K562 (cell line): ENCODE measurements around the gene IQSEC3.

Experiments
- MLLT1 ChIP-seq, 2 experiments: fragments of 450-650 bp; IDR thresholded peaks; 2 replicates each; pipeline ENCODE4 v1.6.1; 2016
- TF ChIP-seq, protein P1 (sequence below), 2 experiments: fragments of 450-650 bp; formaldehyde crosslinking in 1 of 2; IDR thresholded peaks; 2 replicates each; pipeline versions ENCODE4 v1.4.0 to v1.6.1; 2014 to 2020; ENCODE audit warnings: mild to moderate bottlenecking in 2 of 2, borderline replicate concordance in 1 of 2, low read depth in 1 of 2

DNA sequence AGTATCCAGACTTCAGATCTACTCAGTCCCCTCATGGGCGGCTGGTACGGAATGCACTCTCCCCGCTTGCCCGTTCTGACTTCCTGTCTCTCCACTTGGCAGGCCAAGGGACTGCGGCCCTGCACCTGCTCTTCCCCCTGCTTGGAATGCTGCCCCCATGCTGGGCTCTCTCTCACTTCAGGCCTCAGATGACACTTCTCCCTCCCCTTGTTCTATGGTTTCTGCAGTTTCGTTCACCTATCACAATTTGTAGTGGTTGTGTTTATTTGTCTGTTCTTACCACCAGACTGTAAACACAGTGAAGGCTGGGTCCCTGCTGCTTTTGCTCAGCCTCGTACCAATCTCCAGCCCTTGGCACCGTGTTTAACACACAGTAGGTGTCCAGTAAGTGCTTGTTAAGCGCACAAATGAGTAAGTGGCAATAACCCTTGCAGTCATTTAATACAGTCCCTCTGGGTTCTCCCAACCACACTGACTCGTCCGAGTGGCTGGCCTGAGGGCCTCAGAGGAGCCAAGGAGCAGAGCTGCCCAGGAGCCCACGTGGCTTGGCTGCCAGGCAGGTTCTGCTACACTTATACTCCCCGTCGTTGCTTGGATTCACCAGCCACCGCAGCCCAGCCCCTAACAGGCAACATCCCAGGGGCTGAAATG, 135.6 kb downstream of the IQSEC3 start:
- no peak for TF ChIP-seq MLLT1 (IDR thresholded peaks at IDR 0.05)
- TF ChIP-seq, protein P1, sequence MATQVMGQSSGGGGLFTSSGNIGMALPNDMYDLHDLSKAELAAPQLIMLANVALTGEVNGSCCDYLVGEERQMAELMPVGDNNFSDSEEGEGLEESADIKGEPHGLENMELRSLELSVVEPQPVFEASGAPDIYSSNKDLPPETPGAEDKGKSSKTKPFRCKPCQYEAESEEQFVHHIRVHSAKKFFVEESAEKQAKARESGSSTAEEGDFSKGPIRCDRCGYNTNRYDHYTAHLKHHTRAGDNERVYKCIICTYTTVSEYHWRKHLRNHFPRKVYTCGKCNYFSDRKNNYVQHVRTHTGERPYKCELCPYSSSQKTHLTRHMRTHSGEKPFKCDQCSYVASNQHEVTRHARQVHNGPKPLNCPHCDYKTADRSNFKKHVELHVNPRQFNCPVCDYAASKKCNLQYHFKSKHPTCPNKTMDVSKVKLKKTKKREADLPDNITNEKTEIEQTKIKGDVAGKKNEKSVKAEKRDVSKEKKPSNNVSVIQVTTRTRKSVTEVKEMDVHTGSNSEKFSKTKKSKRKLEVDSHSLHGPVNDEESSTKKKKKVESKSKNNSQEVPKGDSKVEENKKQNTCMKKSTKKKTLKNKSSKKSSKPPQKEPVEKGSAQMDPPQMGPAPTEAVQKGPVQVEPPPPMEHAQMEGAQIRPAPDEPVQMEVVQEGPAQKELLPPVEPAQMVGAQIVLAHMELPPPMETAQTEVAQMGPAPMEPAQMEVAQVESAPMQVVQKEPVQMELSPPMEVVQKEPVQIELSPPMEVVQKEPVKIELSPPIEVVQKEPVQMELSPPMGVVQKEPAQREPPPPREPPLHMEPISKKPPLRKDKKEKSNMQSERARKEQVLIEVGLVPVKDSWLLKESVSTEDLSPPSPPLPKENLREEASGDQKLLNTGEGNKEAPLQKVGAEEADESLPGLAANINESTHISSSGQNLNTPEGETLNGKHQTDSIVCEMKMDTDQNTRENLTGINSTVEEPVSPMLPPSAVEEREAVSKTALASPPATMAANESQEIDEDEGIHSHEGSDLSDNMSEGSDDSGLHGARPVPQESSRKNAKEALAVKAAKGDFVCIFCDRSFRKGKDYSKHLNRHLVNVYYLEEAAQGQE (IDR thresholded peaks at IDR 0.05; ENCODE audit: borderline replicate concordance), result no peak
- TF ChIP-seq, protein P1 (CRISPR knock-in tag; IDR thresholded peaks at IDR 0.05; ENCODE audit: low read depth), result no peak
